DND-41 (cell line): ENCODE measurements around the gene UVRAG.

Experiments
- ATAC-seq: fragments of 200-7000 bp; cut with Tn5 transposase; 3 replicates; pipeline ENCODE4 v1.9.1; 2021; ENCODE audit warnings: low read depth; ENCODE audit not compliant: insufficient read depth
- DNase-seq: peaks from one replicate; pipeline ENCODE4 v3.0.0-alpha.2; 2020
- H2AFZ ChIP-seq: 2 replicates; pipeline ENCODE4 v1.6.0; 2012; ENCODE audit warnings: low read depth, low read length
- H3K27ac ChIP-seq: 2 replicates; pipeline ENCODE4 v1.5.1; 2012; ENCODE audit warnings: low read length, inconsistent platforms
- H3K27me3 ChIP-seq: fragments of 200-600 bp; sonication (generic); 2 replicates; pipeline ENCODE4 v1.6.0; 2012; ENCODE audit warnings: low read length, mild to moderate bottlenecking, inconsistent platforms; ENCODE audit not compliant: insufficient read depth, poor library complexity
- H3K36me3 ChIP-seq: 2 replicates; pipeline ENCODE4 v1.5.1; 2012; ENCODE audit warnings: low read length, inconsistent platforms; ENCODE audit not compliant: insufficient read depth
- H3K4me1 ChIP-seq: 2 replicates; pipeline ENCODE4 v1.5.1; 2012; ENCODE audit warnings: mild to moderate bottlenecking, low read length; ENCODE audit not compliant: insufficient read depth
- H3K4me2 ChIP-seq: 2 replicates; pipeline ENCODE4 v1.6.0; 2012; ENCODE audit warnings: mild to moderate bottlenecking, moderate library complexity, low read length, inconsistent platforms; ENCODE audit not compliant: insufficient read depth
- H3K4me3 ChIP-seq, 2 experiments: fragments of 200-600 bp in 1 of 2; shearing (Covaris generic) in 1 of 2; 2 replicates each; pipeline ENCODE4 v1.5.1; 2012 to 2016; ENCODE audit warnings: inconsistent platforms in 2 of 2, low read length in 2 of 2, mild to moderate bottlenecking in 2 of 2, low read depth in 1 of 2, moderate library complexity in 1 of 2
- H3K79me2 ChIP-seq: 2 replicates; pipeline ENCODE4 v1.6.0; 2012; ENCODE audit warnings: low read length, inconsistent platforms; ENCODE audit not compliant: insufficient read depth
- H3K9ac ChIP-seq: 2 replicates; pipeline ENCODE4 v1.6.0; 2012; ENCODE audit warnings: low read depth, mild to moderate bottlenecking, inconsistent platforms, low read length, moderate library complexity
- H3K9me3 ChIP-seq: 2 replicates; pipeline ENCODE4 v1.5.1; 2012; ENCODE audit warnings: low read length, moderate library complexity, mild to moderate bottlenecking, inconsistent platforms; ENCODE audit not compliant: insufficient read depth, severe bottlenecking
- H4K20me1 ChIP-seq: 2 replicates; pipeline ENCODE4 v1.6.0; 2012; ENCODE audit warnings: low read length; ENCODE audit not compliant: insufficient read depth
- CTCF ChIP-seq: IDR thresholded peaks from 2 replicates; pipeline ENCODE4 v1.5.1; 2012; ENCODE audit warnings: borderline replicate concordance, low read length, moderate library complexity, mild to moderate bottlenecking; ENCODE audit not compliant: poor library complexity, severe bottlenecking; ENCODE audit errors: extremely low read depth
- EZH2 ChIP-seq: IDR thresholded peaks from 3 replicates; pipeline ENCODE4 v1.6.1; 2012; ENCODE audit warnings: borderline replicate concordance, low read depth, mild to moderate bottlenecking, moderate library complexity, low read length, inconsistent platforms; ENCODE audit not compliant: severe bottlenecking

Gene UVRAG

GRCh38 chr11:76105637-76106036 is 290.6 kb downstream of the UVRAG start:
- Histone ChIP-seq H2AFZ (no peak overlapping the region), H3K9ac (no peak overlapping the region), H3K4me3 (no peak overlapping the region), H3K27me3 (no peaks in the 10 kb centered on the region), H3K79me2 (no peaks in the 10 kb centered on the region), H4K20me1 (no peaks in the 10 kb centered on the region), H3K9me3 (no peaks in the 10 kb centered on the region), H3K36me3 (no peaks in the 10 kb centered on the region), H3K4me1 (no peaks in the 10 kb centered on the region), H3K4me2 (no peak overlapping the region), H3K27ac (no peak overlapping the region)
- no peak for TF ChIP-seq CTCF
- no peak for TF ChIP-seq EZH2
- no peak for ATAC-seq
- DNase-seq = no peak

GRCh38 chr11:76107971-76108370 is 293.0 kb downstream of the UVRAG start:
- TF ChIP-seq CTCF (no peak), EZH2 (no peak)
- no peaks in the 10 kb centered on the region for H3K36me3 ChIP-seq
- no peak overlapping the region for H3K4me3 ChIP-seq
- H2AFZ ChIP-seq = no peak overlapping the region
- H4K20me1 ChIP-seq = no peaks in the 10 kb centered on the region
- H3K9ac ChIP-seq = no peak overlapping the region
- no peaks in the 10 kb centered on the region for H3K79me2 ChIP-seq
- no peaks in the 10 kb centered on the region for H3K27me3 ChIP-seq
- DNase-seq (no peak), ATAC-seq (no peak)
- no peak overlapping the region for H3K4me2 ChIP-seq
- no peaks in the 10 kb centered on the region for H3K9me3 ChIP-seq
- H3K4me1 ChIP-seq = no peaks in the 10 kb centered on the region
- H3K27ac ChIP-seq = no peak overlapping the region

GRCh38 chr11:76114238-76114637 is 299.2 kb downstream of the UVRAG start:
- Histone ChIP-seq H2AFZ (no peak overlapping the region), H3K4me3 (no peak overlapping the region), H3K27me3 (no peaks in the 10 kb centered on the region), H3K27ac (no peak overlapping the region), H4K20me1 (no peaks in the 10 kb centered on the region), H3K9ac (no peak overlapping the region), H3K9me3 (no peaks in the 10 kb centered on the region), H3K36me3 (peaks cover 7% of the 10 kb centered on the region; the same call in 1 of the 2 replicates), H3K4me2 (no peak overlapping the region), H3K79me2 (no peaks in the 10 kb centered on the region), H3K4me1 (no peaks in the 10 kb centered on the region)
- TF ChIP-seq EZH2 (no peak), CTCF (no peak)
- DNase-seq = no peak
- no peak for ATAC-seq

- Histone ChIP-seq H3K79me2 (no peaks in the 10 kb centered on the region), H3K9me3 (no peaks in the 10 kb centered on the region), H3K9ac (no peak overlapping the region), H2AFZ (no peak overlapping the region), H3K4me2 (no peak overlapping the region), H3K36me3 (peaks cover 7% of the 10 kb centered on the region; the same call in 1 of the 2 replicates), H3K27me3 (no peaks in the 10 kb centered on the region), H3K27ac (no peak overlapping the region), H3K4me3 (no peak overlapping the region), H4K20me1 (no peaks in the 10 kb centered on the region), H3K4me1 (no peaks in the 10 kb centered on the region)
- TF ChIP-seq EZH2 (no peak), CTCF (no peak)
- DNase-seq = no peak
- no peak for ATAC-seq
These were observed 300.5 kb downstream of the UVRAG start for GRCh38 chr11:76115555-76115954.
